Islet of Langerhans (tissue), 1 donor: ENCODE data around the gene HTT-AS.

Experiments
- FAIRE-seq: peaks from one replicate; lab custom pipeline; 2011; peaks lifted over from hg19 to GRCh38; lab: Jason Lieb, UNC

The HTT-AS gene

DNA sequence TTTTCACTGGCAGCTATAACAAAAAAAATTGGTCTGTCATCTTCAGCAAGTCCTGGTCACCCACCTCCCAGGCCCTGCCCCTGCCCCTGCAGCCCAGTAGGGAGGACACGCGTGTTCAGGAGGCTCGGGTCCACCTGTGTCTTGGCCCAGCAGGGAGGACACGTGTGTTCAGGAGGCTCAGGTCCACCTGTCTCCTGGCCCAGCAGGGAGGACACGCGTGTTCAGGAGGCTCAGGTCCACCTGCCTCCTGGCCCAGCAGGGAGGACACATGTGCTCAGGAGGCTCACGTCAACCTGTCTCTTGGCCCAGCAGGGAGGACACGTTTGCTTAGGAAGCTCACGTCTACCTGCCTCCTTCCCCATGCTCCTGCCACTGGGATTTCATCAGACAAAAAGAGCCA lies 44.9 kb downstream of the HTT-AS start:
- no peak for FAIRE-seq

DNA sequence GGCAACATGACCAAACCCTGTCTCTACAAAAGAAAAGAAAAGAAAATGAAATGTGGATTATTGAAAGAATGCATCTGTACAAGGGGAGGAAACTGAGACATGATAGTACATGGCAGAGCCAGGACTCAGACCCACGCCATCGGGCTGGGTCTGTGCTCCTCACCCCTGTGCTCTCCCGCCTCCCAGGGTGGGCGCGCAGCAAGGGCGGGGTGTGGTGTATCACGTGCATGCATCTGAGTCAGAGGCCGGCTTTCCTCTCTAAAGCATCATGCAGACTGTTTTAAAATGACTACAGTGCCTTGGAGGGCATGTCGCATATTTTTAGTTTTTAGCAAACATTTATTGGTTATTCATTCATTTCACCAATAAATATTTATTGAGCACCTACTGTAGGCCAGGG lies 47.8 kb downstream of the HTT-AS start:
- no peak for FAIRE-seq

GRCh38 chr4:3025881-3026280 lies 48.5 kb downstream of the HTT-AS start:
- FAIRE-seq: no peak

DNA sequence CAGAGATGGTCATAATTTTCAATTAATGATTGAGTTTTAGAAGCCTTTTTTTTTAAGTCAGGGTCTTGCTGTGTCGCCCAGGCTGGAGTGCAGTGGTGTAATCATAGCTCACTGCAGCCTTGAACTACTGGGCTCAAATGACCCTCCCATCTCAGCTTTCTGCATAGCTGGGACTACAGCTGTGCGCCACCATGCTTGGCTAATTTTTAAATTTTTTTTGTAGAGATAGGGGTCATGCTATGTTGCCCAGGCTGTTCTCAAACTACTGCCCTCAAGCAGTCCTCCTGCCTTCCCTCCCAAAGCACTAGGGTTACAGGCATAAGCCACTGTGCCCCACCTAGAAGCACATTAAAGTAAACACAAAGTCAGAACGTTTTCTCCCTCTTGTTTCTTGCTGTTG lies 51.7 kb downstream of the HTT-AS start:
- no peak for FAIRE-seq

DNA sequence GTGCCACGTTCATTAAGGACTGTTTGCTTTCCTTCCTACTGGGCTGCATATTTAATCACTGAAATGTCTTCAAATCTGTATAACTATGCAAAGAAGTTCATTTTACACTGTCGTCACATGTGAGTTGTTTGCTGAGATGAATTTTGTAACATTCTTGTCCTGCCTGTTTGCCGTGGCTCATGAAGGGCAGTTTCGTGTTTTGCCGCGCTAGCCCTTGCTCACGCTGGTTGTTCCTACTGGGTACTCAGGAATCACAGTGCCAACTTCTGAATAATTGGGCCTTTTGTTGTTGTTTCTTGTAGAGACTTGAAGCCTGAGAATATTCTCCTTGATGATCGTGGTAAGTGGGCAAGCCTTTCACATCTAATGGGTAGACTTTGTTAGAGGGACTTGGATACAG lies 52.2 kb downstream of the HTT-AS start:
- no peak for FAIRE-seq

DNA sequence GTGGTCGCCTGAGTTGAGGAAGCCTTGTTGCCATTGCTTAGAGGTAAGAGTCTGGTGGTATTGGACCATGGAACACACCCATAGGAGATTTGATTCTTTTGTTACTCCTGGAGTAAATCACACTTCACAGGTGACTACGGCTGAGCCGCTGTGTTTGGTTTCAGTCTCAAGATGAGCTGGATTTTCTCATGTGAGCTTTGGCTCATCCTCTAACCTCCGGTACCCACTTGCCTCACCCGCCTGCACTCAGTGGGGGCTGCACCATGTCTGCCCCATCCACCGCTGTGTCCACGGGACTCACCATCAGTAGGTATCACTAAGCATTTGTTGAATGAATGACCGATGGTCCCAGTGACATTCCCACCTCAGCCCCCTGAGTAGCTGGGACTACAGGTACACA lies 52.7 kb downstream of the HTT-AS start:
- no peak for FAIRE-seq

DNA sequence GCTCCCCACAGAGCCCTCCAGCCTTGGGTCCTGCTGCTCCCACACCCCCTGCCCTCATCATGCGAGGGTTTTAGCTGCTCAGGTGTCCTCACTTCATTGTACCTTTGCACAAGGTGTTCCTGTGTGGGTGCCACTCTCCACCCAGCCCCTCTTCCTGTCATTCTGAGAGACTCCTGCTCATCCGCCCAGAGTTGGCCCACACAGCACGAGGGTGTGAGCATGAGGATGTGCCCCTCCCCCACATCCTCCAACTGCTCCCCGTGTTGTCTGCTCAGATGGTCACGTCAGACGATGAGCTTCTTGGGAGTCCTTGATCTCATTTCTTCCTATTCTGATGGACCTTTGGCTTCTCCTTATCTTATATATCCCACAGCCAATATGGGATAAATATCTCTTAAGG lies 53.2 kb downstream of the HTT-AS start:
- no peak for FAIRE-seq

DNA sequence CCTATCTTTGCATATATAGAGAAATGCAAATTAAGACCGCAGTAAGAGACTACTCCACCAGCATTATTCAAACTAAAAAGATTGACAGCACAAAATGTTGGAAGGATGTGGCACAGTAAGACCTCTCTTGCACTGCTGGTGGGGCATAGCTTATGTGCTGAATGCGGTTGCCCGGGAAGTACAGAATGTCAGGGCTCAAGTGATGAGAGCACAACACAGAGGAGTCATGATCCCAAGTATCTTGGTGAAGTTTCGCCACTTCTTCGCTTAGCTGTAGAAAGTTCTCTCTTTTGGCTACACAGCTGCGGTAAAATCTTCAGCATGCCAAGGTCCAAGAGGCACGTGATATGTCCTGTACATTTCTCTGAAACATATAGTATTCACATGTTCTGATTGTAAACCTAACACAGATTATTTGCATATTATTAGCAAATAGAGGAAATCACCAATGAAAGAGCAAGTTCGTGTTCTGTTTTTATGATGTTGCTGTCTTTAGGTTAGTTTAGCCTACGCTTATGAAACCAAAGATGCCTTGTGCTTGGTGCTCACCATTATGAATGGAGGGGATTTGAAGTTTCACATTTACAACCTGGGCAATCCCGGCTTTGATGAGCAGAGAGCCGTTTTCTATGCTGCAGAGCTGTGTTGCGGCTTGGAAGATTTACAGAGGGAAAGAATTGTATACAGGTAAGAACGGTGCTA lies 55.0 kb downstream of the HTT-AS start:
- no peak for FAIRE-seq

DNA sequence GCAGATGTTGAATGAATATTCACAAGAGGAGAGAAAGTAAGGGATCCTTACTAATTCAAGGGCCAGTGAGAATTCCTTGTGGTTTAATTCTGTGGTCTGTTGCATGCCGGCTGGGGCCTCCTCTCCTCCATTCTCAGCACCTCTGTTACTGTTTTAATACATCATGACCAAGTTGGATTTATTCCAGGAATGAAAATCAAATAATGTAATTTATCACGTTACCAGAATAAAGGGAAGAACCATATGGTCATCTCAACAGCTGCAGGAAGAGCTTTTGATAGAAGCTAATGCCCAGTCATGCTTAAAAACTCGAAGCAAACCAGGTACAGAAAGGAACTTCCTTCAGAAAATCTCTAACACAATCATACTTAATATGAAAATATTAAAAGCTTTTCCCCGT lies 56.8 kb downstream of the HTT-AS start:
- FAIRE-seq: peak; percentile 94

DNA sequence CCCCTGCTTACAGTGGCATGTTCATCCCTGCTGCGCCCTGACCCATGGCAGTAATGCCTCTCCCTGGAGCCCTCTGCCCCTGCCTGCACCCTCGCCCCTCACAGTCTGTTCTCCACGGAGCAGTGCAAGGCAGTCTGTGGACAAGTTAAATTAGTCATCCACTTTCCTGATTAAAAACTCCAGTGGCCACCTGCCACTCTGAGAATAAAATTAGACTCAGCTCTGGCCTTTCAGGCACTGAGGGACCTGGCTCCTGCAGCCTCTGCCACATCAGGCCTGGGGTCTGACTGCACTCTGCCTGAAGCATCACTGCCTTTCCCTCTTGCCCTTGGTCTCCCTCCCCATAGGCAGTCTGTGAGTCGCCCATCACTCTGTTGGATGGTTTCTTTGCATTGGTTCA lies 57.4 kb downstream of the HTT-AS start:
- no peak for FAIRE-seq

DNA sequence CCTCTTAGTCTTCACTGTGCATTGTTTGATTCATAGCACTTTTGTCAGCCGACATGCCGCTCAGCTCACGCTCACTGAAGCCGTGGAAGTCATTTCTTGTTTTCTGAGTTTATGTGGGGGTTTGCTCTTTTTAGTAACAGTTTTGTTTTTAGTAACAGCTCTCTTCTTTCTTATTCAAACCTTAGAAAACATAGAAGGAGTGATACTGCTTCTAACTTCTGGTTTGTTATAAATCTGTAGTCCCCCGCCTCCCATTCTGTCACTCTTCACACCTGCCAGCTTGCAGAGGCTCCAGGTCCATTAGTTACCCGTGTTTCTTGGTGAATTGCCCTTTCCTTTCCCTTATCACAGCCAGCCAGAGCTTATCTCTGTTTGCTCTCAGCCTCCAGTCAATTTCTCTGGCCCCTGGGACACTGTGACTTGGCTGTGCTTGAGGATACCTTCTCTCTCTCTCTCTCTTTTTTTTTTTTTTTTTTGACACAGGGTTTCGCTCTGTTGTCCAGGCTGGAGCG lies 60.4 kb downstream of the HTT-AS start:
- no peak for FAIRE-seq
